HG02610 (cell line): ENCODE results near the gene AKT3.

ENCODE experiments used
- ATAC-seq: cut with Tn5 transposase; IDR thresholded peaks from one replicate; pipeline ENCODE4 v1.9.1; 2021; ENCODE audit warnings: mild to moderate bottlenecking, moderate library complexity; ENCODE audit not compliant: unreplicated experiment

The AKT3 gene

GRCh38 chr1:243520831-243521230 is 329.2 kb downstream of the AKT3 start:
- no peak for ATAC-seq

- ATAC-seq = no peak
These were observed 335.1 kb downstream of the AKT3 start for GRCh38 chr1:243514927-243515326.

- ATAC-seq = peak; percentile 65
These were observed 336.1 kb downstream of the AKT3 start for GRCh38 chr1:243513726-243514491.

- ATAC-seq = no peak
These were observed 339.1 kb downstream of the AKT3 start for GRCh38 chr1:243510928-243511327.

GRCh38 chr1:243508943-243509342 is 341.1 kb downstream of the AKT3 start:
- no peak for ATAC-seq

- ATAC-seq = peak; percentile 72
These were observed 341.7 kb downstream of the AKT3 start for GRCh38 chr1:243508303-243508713.

GRCh38 chr1:243507672-243508302 is 342.3 kb downstream of the AKT3 start:
- ATAC-seq = no peak

- ATAC-seq = no peak
These were observed 342.9 kb downstream of the AKT3 start for GRCh38 chr1:243507001-243507671.

- ATAC-seq = peak; percentile 70
These were observed 343.9 kb downstream of the AKT3 start for GRCh38 chr1:243505986-243506689.

- ATAC-seq = no peak
These were observed 346.9 kb downstream of the AKT3 start for GRCh38 chr1:243503155-243503554.

GRCh38 chr1:243501002-243501401 is 349.0 kb downstream of the AKT3 start:
- no peak for ATAC-seq

GRCh38 chr1:243500512-243500911 is 349.5 kb downstream of the AKT3 start:
- ATAC-seq = no peak

GRCh38 chr1:243499711-243500110 is 350.3 kb downstream of the AKT3 start:
- no peak for ATAC-seq

- ATAC-seq = no peak
These were observed 350.8 kb downstream of the AKT3 start for GRCh38 chr1:243499248-243499647.

GRCh38 chr1:243497939-243498681 is 351.9 kb downstream of the AKT3 start:
- no peak for ATAC-seq

GRCh38 chr1:243496806-243497205 is 353.2 kb downstream of the AKT3 start:
- ATAC-seq = no peak

GRCh38 chr1:243496187-243496646 is 353.8 kb downstream of the AKT3 start:
- no peak for ATAC-seq

- ATAC-seq = no peak
These were observed 354.4 kb downstream of the AKT3 start for GRCh38 chr1:243495442-243496186.

- no peak for ATAC-seq
These were observed 355.2 kb downstream of the AKT3 start for GRCh38 chr1:243494741-243495431.
